HG02588 (cell line): ENCODE data around the gene SEMA7A.
"Not testable (repeated sequence)": the region's sequence is repeated elsewhere in the genome, so short reads cannot be mapped to it uniquely, and the experiment has no call there.

Experiments used
- ATAC-seq: cut with Tn5 transposase; IDR thresholded peaks from one replicate; pipeline ENCODE4 v1.9.1; 2021; ENCODE audit warnings: mild to moderate bottlenecking, moderate library complexity; ENCODE audit not compliant: unreplicated experiment

SEMA7A gene

DNA sequence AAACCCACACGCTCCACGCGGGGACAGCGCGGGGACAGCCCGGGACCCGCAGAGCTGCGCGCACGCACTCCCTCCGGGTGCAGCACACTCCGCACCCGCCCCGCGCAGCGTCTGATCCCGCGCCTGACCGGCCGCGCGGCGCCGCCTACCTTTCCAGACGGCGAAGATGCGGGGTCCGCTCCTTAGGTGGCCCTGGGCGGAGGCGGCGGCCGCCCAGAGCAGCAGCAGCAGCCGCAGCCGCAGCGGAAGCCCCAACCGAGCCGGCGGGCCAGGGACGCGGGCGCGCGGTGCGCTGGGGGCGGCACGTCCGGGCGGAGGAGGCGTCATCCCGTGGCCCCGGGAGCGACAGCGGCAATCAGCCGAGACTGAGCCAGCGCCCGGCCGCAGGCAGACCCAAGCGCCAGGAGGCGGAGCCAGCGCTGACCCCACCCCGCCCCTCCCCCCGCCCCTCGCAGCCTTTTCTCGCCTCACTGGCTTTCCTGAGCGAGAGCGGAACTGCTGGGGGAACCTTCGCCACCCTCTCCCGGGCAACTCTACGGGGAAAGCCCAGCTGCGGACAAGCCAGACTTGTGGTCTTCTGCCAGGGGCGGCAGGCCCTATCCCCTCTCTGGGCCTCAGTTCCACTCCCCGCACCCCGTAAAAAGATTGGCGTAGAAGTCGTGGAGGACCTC lies at the start of gene SEMA7A:
Gene SEMA7A (minus strand): TSS at position 367 of the 671 bp plus-strand sequence. CDS start 40 bp downstream, at position 327.
- peak; percentile 56 for ATAC-seq

GRCh38 chr15:74482661-74483060 lies 48.9 kb upstream of the SEMA7A start:
- ATAC-seq, result no peak

DNA sequence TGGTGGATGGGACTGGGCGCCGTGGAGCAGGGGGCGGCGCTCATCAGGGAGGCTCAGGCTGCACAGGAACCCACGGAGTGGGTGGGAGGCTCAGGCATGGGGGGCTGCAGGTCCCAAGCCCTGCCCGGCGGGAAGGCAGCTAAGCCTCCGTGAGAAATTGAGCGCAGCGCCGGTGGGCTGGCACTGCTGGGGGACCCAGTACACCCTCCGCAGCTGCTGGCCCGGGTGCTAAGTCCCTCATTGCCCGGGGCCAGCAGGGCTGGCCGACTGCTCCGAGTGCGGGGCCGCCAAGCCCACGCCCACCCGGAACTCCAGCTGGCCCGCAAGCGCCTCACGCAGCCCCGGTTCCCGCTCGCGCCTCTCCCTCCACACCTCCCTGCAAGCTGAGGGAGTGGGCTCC lies 46.6 kb upstream of the SEMA7A start:
- not testable (repeated sequence) for ATAC-seq

GRCh38 chr15:74471621-74472020 lies 37.9 kb upstream of the SEMA7A start:
- ATAC-seq, result not testable (repeated sequence)

GRCh38 chr15:74470631-74471395 lies 37.1 kb upstream of the SEMA7A start:
- no peak for ATAC-seq

GRCh38 chr15:74468341-74469032 lies 34.7 kb upstream of the SEMA7A start:
- no peak for ATAC-seq

- no peak for ATAC-seq
Measured at GRCh38 chr15:74466570-74466969, 32.8 kb upstream of the SEMA7A start.

DNA sequence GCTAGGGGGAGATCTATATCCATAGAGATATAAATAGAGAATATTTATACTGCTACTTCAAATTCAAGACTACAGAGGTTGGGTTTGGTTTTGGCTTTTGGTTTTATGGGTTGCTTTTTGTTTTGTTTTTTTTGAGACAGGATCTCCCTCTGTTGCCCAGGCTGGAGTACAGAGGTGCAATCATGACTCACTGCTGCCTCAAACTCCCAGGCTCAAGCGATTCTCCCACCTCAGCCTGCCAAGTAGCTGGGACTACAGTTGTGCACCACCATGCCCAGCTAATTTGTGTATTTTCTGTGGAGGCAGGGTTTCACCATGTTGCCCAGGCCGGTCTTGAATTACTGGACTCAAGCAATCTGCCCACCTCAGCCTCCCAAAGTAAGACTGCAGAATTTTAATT lies 31.1 kb upstream of the SEMA7A start:
- ATAC-seq, result no peak

GRCh38 chr15:74464216-74464615 lies 30.5 kb upstream of the SEMA7A start:
- ATAC-seq, result no peak

DNA sequence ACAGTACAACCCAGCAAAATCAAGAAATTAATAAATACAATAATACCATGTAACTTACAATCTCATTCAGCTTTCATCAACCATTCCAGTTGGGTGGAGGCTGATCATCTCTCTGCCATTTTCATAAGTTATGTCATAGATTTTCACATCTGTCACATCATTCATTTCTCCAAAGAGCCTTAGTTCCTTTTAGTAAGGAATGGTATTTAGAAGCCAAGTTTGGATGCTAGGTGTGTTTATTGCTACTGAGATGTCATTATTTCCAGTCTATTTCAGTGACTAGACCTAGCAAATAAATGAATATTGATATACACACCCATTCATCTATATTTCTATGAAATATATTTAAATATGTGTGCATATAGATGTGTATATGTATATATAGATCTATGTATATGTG lies 29.9 kb upstream of the SEMA7A start:
- no peak for ATAC-seq

DNA sequence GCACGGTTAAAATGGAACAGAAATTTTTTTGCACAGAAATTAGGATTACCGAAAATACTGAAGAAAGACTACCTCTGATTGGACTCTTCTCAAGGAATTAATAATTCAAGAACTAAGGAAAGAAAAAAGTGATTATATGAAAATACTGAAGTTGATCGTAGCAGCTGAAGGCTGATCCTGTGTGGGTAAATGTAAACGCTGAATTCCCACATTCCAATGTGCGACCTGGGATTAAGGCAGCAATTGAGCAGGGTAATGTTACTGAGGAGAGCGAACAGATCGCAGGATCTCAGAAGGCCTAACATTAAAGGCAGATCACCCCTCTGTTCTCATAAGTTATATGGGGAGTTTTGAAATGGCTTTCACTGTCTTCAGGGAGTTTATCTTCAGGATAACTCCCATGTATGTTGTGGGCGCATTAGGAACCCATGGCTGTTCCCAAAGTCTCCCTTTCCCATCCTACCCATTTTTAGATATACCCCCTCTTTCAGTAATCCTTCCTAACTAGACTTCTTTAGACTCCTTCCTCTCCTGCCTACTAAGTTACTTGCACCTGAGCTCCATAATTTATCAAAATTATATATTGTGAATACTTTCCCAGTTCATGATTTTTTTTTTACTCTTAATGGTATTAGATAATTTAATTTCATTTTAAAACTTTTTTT lies 28.2 kb upstream of the SEMA7A start:
- no peak for ATAC-seq

DNA sequence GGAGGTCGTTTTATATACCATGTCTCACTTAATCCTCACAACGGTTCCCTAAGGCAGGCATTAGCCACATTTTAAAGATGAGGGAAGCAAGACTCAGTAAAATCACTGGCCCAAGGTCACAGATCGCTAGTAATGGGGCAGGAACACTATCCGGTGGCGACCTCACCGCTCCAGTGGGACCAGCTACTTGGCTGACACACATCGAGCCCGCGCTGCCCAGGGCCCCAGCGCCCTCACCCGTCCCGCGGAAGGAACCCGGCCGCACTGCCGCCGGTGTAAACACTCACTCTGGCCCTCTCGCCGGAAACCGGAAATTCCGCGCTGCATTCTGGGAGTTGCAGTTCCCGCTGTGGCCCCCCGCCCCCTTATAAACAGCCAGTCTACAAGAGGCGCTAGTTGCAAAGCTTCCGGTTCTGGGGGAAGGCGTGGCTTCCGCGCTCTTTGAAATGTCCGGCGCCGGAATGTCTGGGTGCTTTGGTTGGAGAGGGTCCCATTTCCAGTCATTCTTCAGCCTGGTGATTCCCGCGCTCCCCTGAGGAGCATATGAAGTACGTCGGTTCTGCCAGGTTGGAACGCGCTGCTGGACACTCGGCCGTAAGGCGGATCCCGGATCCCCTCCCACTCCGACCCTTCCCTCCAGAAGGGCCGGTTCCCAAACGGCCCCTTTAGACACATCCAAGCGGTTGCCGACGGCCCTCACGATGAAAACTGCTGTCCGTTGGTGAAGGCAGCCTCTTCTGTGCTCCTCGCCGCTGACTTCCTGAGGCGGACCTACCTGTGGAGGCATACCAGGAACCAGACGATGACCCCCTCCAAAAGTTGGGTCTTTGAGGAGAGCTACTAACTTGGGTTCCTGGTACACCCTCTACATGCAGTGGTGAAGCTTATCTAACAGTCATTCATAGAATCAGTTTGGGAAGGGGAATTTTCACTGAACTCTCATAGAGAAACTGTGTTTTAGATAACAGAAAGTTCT lies 27.4 kb upstream of the SEMA7A start, which contains the start of gene UBL7:
Gene UBL7 (minus strand): TSS at position 290 of the 976 bp plus-strand sequence. CDS start 2,293 bp downstream, outside the sequence.
- peak; percentile 81 for ATAC-seq

DNA sequence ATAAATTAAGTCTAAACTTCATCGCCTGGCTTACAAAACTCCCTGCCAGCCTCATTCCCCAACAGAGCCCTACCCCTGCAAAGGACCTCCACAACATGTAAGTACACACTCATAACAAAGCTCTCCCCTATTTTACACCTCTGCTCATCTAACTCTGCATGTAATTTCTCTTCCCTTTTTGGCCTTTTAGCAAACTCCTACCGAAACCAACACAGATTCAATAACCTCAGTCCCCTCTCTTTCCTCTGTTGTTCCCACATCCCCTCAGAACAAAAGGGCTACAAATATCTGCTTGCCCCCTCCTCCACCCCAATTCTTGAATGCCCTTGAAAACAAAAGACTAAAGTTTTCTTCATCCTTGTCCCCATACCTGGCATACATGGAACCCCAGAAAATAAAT lies 26.5 kb upstream of the SEMA7A start:
- ATAC-seq, result no peak

DNA sequence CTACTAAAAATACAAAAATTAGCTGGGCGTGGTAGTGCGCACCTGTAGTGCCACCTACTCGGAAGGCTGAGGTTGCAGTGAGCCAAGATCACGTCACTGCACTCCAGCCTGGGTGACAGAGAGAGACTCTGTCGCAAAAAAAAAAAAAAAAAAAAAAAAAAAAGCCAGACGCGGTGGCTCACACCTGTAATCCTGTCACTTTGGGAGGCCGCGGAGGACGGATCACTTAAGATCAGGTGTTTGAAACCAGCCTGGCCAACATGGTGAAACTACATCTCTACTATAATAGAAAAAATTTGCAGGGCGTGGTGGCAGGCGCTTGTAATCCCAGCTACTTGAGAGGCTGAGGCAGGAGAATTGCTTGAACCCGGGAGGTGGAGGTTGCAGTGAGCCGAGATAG lies 26.0 kb upstream of the SEMA7A start:
- not testable (repeated sequence) for ATAC-seq

DNA sequence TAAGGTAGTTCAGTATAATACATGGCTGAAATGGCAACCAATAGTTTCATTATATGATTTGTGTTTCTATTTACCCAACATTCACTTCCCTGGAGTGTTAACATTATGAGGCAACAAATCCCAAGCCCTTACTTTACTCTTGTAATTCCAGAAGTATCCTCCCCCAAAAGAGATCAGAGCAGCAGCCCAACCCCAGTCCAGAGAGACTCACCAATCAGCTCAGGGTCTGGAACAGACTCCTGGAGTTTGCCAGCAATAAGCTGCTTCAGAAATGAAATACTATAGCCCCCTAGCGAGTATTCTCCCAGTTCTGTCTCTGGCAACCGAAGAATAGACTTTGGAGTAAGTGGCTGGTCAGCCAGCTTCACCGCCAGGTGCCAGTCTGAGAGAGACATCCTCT lies 24.7 kb upstream of the SEMA7A start:
- no peak for ATAC-seq

DNA sequence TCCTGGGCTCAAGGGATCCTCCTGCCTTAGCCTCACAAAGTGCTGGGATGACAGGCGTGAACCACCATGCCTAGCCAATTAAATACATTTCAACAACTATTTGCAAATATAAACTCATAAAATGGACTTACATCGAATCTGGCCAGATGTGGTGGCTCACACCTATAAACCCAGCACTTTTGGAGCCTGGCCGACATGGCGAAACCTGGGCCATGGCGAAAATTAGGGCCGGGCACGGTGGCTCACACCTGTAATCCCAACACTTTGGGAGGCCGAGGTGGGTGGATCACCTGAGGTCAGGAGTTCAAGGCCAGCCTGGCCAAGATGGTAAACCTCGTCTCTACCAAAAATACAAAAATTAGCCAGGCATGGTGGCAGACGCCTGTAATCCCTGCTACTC lies 23.3 kb upstream of the SEMA7A start:
- ATAC-seq, result not testable (repeated sequence)

- no peak for ATAC-seq
Measured at GRCh38 chr15:74454764-74455500, 21.2 kb upstream of the SEMA7A start.

DNA sequence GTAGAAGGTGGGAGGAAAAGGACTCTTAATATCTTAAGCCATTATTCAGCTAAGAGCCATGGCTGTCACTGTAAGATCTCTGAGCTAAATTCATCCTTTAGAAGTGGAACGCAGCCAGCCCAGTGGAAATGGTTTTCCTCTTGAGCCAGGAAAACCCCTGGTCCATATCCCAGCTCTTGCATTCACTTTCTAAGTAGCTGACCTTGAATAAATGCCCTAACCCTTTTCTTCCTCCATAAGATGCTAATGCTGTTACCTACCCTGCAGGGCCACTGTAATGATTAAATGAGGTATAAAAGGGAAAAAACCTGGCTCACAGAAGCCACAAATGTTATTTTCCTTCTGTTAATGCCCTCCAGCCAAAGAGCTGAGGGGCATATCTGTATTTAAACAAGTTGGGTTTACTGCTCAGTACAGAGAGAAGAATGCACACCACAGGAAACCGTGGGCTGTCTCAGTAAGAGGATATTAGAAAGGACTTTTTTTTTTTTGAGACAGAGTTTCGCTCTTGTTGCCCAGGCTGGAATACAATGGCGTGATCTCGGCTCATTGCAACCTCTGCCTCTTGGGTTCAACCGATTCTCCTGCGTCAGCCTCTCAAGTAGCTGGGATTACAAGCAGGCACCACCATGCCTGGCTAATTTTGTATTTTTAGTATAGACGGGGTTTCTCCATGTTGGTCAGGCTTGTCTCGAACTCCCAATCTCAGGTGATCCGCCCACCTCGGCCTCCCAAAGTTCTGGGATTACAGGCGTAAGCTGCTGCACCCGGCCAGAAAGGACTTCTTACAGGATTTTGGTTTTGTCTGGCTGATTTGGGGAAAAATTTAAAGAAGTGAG lies 20.4 kb upstream of the SEMA7A start:
- ATAC-seq, result no peak
